Measurements from ENCODE around the gene HES2.

GRCh38 chr1:6386371-6386949 lies 33.3 kb downstream of the HES2 start:
- TF ChIP-seq CTCF (IDR thresholded peaks at IDR 0.05): no peak
- no peak for TF ChIP-seq POLR2A (IDR thresholded peaks at IDR 0.05)

Data from adrenal gland (tissue), 5 donors.